ENCODE results near the gene NKAIN2. TPM values are rescaled to one million over a fixed set of nuclear protein-coding genes. Genes with fewer than 3 reads are reported as not detected.

NKAIN2 gene
- polyA plus RNA-seq, 1 donor (not counting 4 experiments of a cell fraction or from before 2014, with no cell fraction given) = 0.13 TPM

GRCh38 chr6:124512431-124512830 lies 708.8 kb downstream of the NKAIN2 start:
- DNase-seq (ENCODE audit: low read depth, low spot score) (no peak), FAIRE-seq (no peak)
- Histone ChIP-seq H2AFZ (ENCODE audit: control insufficient read depth, low read length) (no peak overlapping the region), H3K27me3 (ENCODE audit: control insufficient read depth, extremely low read depth, insufficient read depth, low read length) (no peaks in the 10 kb centered on the region), H3K4me2 (ENCODE audit: control insufficient read depth, extremely low read depth, insufficient read depth, low read depth, low read length) (no peak overlapping the region), H3K9me1 (ENCODE audit: control insufficient read depth, extremely low read depth, insufficient read depth, low read length) (no peaks in the 10 kb centered on the region), H3K27ac (ENCODE audit: control insufficient read depth, insufficient read depth, low read length) (no peak overlapping the region), H4K20me1 (ENCODE audit: control insufficient read depth, extremely low read depth, insufficient read depth, low read length) (no peaks in the 10 kb centered on the region), H3K9me3 (ENCODE audit: control insufficient read depth, low read depth, low read length) (no peaks in the 10 kb centered on the region), H3K9ac (ENCODE audit: control insufficient read depth, extremely low read depth, insufficient read depth, low read length) (no peak overlapping the region), H3K4me3 (ENCODE audit: control insufficient read depth in 2 of 3, extremely low read depth in 1 of 3, insufficient read depth in 2 of 3, low read depth in 1 of 3, low read length in 3 of 3) (no peak overlapping the region), H3K79me2 (ENCODE audit: control insufficient read depth, insufficient read depth, low read length) (no peaks in the 10 kb centered on the region), H3K36me3 (ENCODE audit: control insufficient read depth in 2 of 2, extremely low read depth in 1 of 2, insufficient read depth in 2 of 2, low read length in 2 of 2) (no peaks in the 10 kb centered on the region), H3K4me1 (ENCODE audit: control insufficient read depth, extremely low read depth, insufficient read depth, low read length) (no peaks in the 10 kb centered on the region)
- TF ChIP-seq CTCF (optimal IDR thresholded peaks at IDR 0.05 in 1 of 3, IDR thresholded peaks at IDR 0.05 in 1 of 3, conservative IDR thresholded peaks at IDR 0.05 in 1 of 3; ENCODE audit: extremely low read depth in 1 of 3, insufficient read depth in 2 of 3, low read length in 3 of 3) = no peak
- no peak for TF ChIP-seq EZH2 (IDR thresholded peaks at IDR 0.05; ENCODE audit: low read length)
- dilution Hi-C loops (cut with MboI; ENCODE audit: extremely low pct_ligation_motif_present, low sequenced_read_pairs) = no loop called here

- dilution Hi-C loops (cut with MboI; ENCODE audit: extremely low pct_ligation_motif_present, low sequenced_read_pairs) = no loop called here
- TF ChIP-seq CTCF (optimal IDR thresholded peaks at IDR 0.05 in 1 of 3, IDR thresholded peaks at IDR 0.05 in 1 of 3, conservative IDR thresholded peaks at IDR 0.05 in 1 of 3; ENCODE audit: extremely low read depth in 1 of 3, insufficient read depth in 2 of 3, low read length in 3 of 3) = no peak
- TF ChIP-seq EZH2 (IDR thresholded peaks at IDR 0.05; ENCODE audit: low read length) = no peak
Observed at GRCh38 chr6:124517339-124517738, 713.7 kb downstream of the NKAIN2 start.

More at GRCh38 chr6:124517339-124517738, 713.7 kb downstream of the NKAIN2 start:
- FAIRE-seq (no peak), DNase-seq (ENCODE audit: low read depth, low spot score) (no peak)
- Histone ChIP-seq H3K27me3 (ENCODE audit: control insufficient read depth, extremely low read depth, insufficient read depth, low read length) (no peaks in the 10 kb centered on the region), H2AFZ (ENCODE audit: control insufficient read depth, low read length) (no peak overlapping the region), H3K4me2 (ENCODE audit: control insufficient read depth, extremely low read depth, insufficient read depth, low read depth, low read length) (no peak overlapping the region), H3K9ac (ENCODE audit: control insufficient read depth, extremely low read depth, insufficient read depth, low read length) (no peak overlapping the region), H3K9me3 (ENCODE audit: control insufficient read depth, low read depth, low read length) (no peaks in the 10 kb centered on the region), H3K4me1 (ENCODE audit: control insufficient read depth, extremely low read depth, insufficient read depth, low read length) (no peaks in the 10 kb centered on the region), H3K36me3 (ENCODE audit: control insufficient read depth in 2 of 2, extremely low read depth in 1 of 2, insufficient read depth in 2 of 2, low read length in 2 of 2) (no peaks in the 10 kb centered on the region), H3K9me1 (ENCODE audit: control insufficient read depth, extremely low read depth, insufficient read depth, low read length) (no peaks in the 10 kb centered on the region), H3K4me3 (ENCODE audit: control insufficient read depth in 2 of 3, extremely low read depth in 1 of 3, insufficient read depth in 2 of 3, low read depth in 1 of 3, low read length in 3 of 3) (no peak overlapping the region), H4K20me1 (ENCODE audit: control insufficient read depth, extremely low read depth, insufficient read depth, low read length) (no peaks in the 10 kb centered on the region), H3K27ac (ENCODE audit: control insufficient read depth, insufficient read depth, low read length) (no peak overlapping the region), H3K79me2 (ENCODE audit: control insufficient read depth, insufficient read depth, low read length) (no peaks in the 10 kb centered on the region)
